IMR-90 (cell line): ENCODE measurements around the gene COX5B. TPM values are rescaled to one million over a fixed set of nuclear protein-coding genes. Genes with fewer than 3 reads are reported as not detected.

Experiments used
- ATAC-seq: fragments of 200-7000 bp; cut with Tn5 transposase; 2 replicates; pipeline ENCODE4 v1.9.1; 2020; ENCODE audit warnings: low read depth, mild to moderate bottlenecking, moderate library complexity
- BruUV-seq: library from RNA; stranded (reverse); fragments of 400-500 nt; replicated peaks from 2 replicates; lab custom pipeline; 2021; lab: Mats Ljungman, UMichigan
- CTCF ChIA-PET: fragments of 300-600 bp; formaldehyde crosslinking; extraction: SDS; loops from one replicate; lab custom pipeline; 2021; ENCODE audit warnings: antibody characterized with exemption; lab: Yijun Ruan, JAX
- POLR2A ChIA-PET: fragments of 300-600 bp; sonication (Branson Sonifier 250); formaldehyde crosslinking; loops from one replicate; lab custom pipeline; 2022; ENCODE audit warnings: antibody characterized with exemption; ENCODE audit not compliant: unreplicated experiment; lab: Charles Lee
- DNase-seq: peaks from one replicate; pipeline ENCODE4 v3.0.0; 2013
- H2AFZ ChIP-seq: replicated peaks from 2 replicates; pipeline ENCODE3; 2013; ENCODE audit warnings: low read length, mild to moderate bottlenecking; ENCODE audit not compliant: poor library complexity
- H2AK5ac ChIP-seq: 2 replicates; pipeline ENCODE4 v1.6.1; 2013; ENCODE audit warnings: low read depth, low read length, inconsistent platforms
- H2AK9ac ChIP-seq: replicated peaks from 2 replicates; pipeline ENCODE3; 2013; ENCODE audit warnings: mild to moderate bottlenecking, low read depth, low read length, moderate library complexity; ENCODE audit not compliant: poor library complexity
- H2BK120ac ChIP-seq: 2 replicates; pipeline ENCODE4 v1.6.1; 2013; ENCODE audit warnings: low read depth, low read length, inconsistent platforms
- H2BK15ac ChIP-seq: 3 replicates; pipeline ENCODE4 v1.6.1; 2013; ENCODE audit warnings: low read depth, low read length, inconsistent platforms
- H2BK20ac ChIP-seq: 2 replicates; pipeline ENCODE4 v1.6.1; 2013; ENCODE audit warnings: low read depth, mild to moderate bottlenecking, inconsistent platforms, low read length, moderate library complexity
- H2BK5ac ChIP-seq: 2 replicates; pipeline ENCODE4 v1.6.1; 2013; ENCODE audit warnings: mild to moderate bottlenecking, low read depth, low read length, inconsistent platforms; ENCODE audit not compliant: poor library complexity, severe bottlenecking
- H3K14ac ChIP-seq: replicated peaks from 2 replicates; pipeline ENCODE4 v1.6.1; 2013; ENCODE audit warnings: low read depth, low read length, inconsistent platforms
- H3K18ac ChIP-seq: 2 replicates; pipeline ENCODE4 v1.6.1; 2013; ENCODE audit warnings: low read depth, low read length, control low read depth
- H3K23ac ChIP-seq: 2 replicates; pipeline ENCODE4 v1.6.1; 2013; ENCODE audit warnings: low read depth, low read length, inconsistent platforms
- H3K27ac ChIP-seq: 2 replicates; pipeline ENCODE4 v1.5.1; 2013; ENCODE audit warnings: mild to moderate bottlenecking, control low read depth, low read length; ENCODE audit not compliant: insufficient read depth
- H3K27me3 ChIP-seq: 2 replicates; pipeline ENCODE4 v1.6.1; 2013; ENCODE audit warnings: low read length; ENCODE audit not compliant: control insufficient read depth, insufficient read depth
- H3K36me3 ChIP-seq: 2 replicates; pipeline ENCODE4 v1.6.1; 2013; ENCODE audit warnings: low read length, mixed read lengths; ENCODE audit not compliant: control insufficient read depth, insufficient read depth
- H3K4ac ChIP-seq: 2 replicates; pipeline ENCODE4 v1.6.1; 2013; ENCODE audit warnings: low read depth, low read length, inconsistent platforms
- H3K4me1 ChIP-seq: 2 replicates; pipeline ENCODE4 v1.6.1; 2013; ENCODE audit warnings: low read length, mixed read lengths; ENCODE audit not compliant: control insufficient read depth, insufficient read depth
- H3K4me2 ChIP-seq: 2 replicates; pipeline ENCODE4 v1.6.1; 2013; ENCODE audit warnings: low read depth, mild to moderate bottlenecking, control low read depth, low read length, moderate library complexity
- H3K4me3 ChIP-seq: 2 replicates; pipeline ENCODE4 v1.5.1; 2013; ENCODE audit warnings: low read depth, mild to moderate bottlenecking, control low read depth, low read length, moderate library complexity; ENCODE audit not compliant: insufficient read depth
- H3K56ac ChIP-seq: 2 replicates; pipeline ENCODE4 v1.6.1; 2013; ENCODE audit warnings: low read length, inconsistent platforms; ENCODE audit not compliant: insufficient read depth; ENCODE audit errors: extremely low read depth
- H3K79me1 ChIP-seq, 2 experiments: 2 replicates each; pipeline ENCODE4 v1.6.1; 2013; ENCODE audit warnings: low read length in 2 of 2, inconsistent platforms in 1 of 2, low read depth in 1 of 2
- H3K9ac ChIP-seq: 2 replicates; pipeline ENCODE4 v1.6.1; 2013; ENCODE audit warnings: low read depth, low read length, control low read depth
- H3K9me1 ChIP-seq: 2 replicates; pipeline ENCODE4 v1.6.1; 2013; ENCODE audit warnings: low read length, inconsistent platforms; ENCODE audit not compliant: insufficient read depth
- H3K9me3 ChIP-seq: 2 replicates; pipeline ENCODE4 v1.6.1; 2013; ENCODE audit warnings: low read length; ENCODE audit not compliant: control insufficient read depth, insufficient read depth
- H4K20me1 ChIP-seq: 2 replicates; pipeline ENCODE4 v1.6.1; 2013; ENCODE audit warnings: low read length, inconsistent platforms; ENCODE audit not compliant: insufficient read depth
- H4K5ac ChIP-seq: 2 replicates; pipeline ENCODE4 v1.6.1; 2013; ENCODE audit warnings: mild to moderate bottlenecking, low read depth, low read length, control low read depth
- H4K8ac ChIP-seq, 2 experiments: 2 replicates each; pipeline ENCODE4 v1.6.1; 2013; ENCODE audit warnings: low read depth in 2 of 2, low read length in 2 of 2, control low read depth in 1 of 2, inconsistent platforms in 1 of 2
- H4K91ac ChIP-seq: 2 replicates; pipeline ENCODE4 v1.6.1; 2013; ENCODE audit warnings: low read depth, low read length, inconsistent platforms; ENCODE audit not compliant: insufficient read depth
- BHLHE40 ChIP-seq: fragments of 150-350 bp; IDR thresholded peaks from 2 replicates; pipeline ENCODE4 v1.6.1; 2016; ENCODE audit warnings: mild to moderate bottlenecking, low read depth, low read length
- CEBPB ChIP-seq: IDR thresholded peaks from 2 replicates; pipeline ENCODE4 v1.6.1; 2012; ENCODE audit warnings: low read depth, low read length, improper control_type of control experiment
- CTCF ChIP-seq: conservative IDR thresholded peaks from 2 replicates; pipeline ENCODE4 v1.5.1; 2012; ENCODE audit warnings: mild to moderate bottlenecking, low read depth, low read length, improper control_type of control experiment
- ELK1 ChIP-seq: fragments of 150-350 bp; IDR thresholded peaks from 2 replicates; pipeline ENCODE4 v1.6.1; 2016; ENCODE audit warnings: low read depth, mild to moderate bottlenecking, low read length, moderate library complexity, borderline replicate concordance
- FOS ChIP-seq: fragments of 150-350 bp; IDR thresholded peaks from 2 replicates; pipeline ENCODE4 v1.6.1; 2016; ENCODE audit warnings: low read depth, low read length
- MXI1 ChIP-seq: IDR thresholded peaks from 2 replicates; pipeline ENCODE4 v1.6.1; 2012; ENCODE audit warnings: low read depth, mild to moderate bottlenecking, low read length, moderate library complexity, borderline replicate concordance
- NFE2L2 ChIP-seq: fragments of 150-350 bp; IDR thresholded peaks from 2 replicates; pipeline ENCODE4 v1.6.1; 2016; ENCODE audit warnings: low read depth, mild to moderate bottlenecking, low read length
- POLR2A ChIP-seq: IDR thresholded peaks from 2 replicates; pipeline ENCODE4 v1.6.1; 2012; ENCODE audit warnings: mild to moderate bottlenecking, low read depth, low read length
- RAD21 ChIP-seq: IDR thresholded peaks from 2 replicates; pipeline ENCODE4 v1.6.1; 2012; ENCODE audit warnings: low read length, improper control_type of control experiment
- RCOR1 ChIP-seq: IDR thresholded peaks from 2 replicates; pipeline ENCODE4 v1.6.1; 2012; ENCODE audit warnings: mild to moderate bottlenecking, low read length, improper control_type of control experiment; ENCODE audit not compliant: insufficient replicate concordance
- RFX5 ChIP-seq: IDR thresholded peaks from 2 replicates; pipeline ENCODE4 v1.8.0; 2012; ENCODE audit warnings: low read depth, mild to moderate bottlenecking, low read length, moderate library complexity
- USF2 ChIP-seq: fragments of 150-350 bp; IDR thresholded peaks from 2 replicates; pipeline ENCODE4 v1.6.1; 2017; ENCODE audit warnings: mild to moderate bottlenecking, antibody characterized with exemption, low read length, low read depth
- WGBS, 2 experiments: methylation state at CpG; one replicate each; pipeline versions ENCODE4 v1.1.5 to v1.1.7; 2013; ENCODE audit warnings: missing lambda C conversion rate in 2 of 2; ENCODE audit not compliant: insufficient read length in 1 of 2; ENCODE audit errors: extremely low coverage in 2 of 2; 5-methylcytosine and 5-hydroxymethylcytosine counted together
- dilution Hi-C: fragments of 300-500 bp; cut with HindIII; formaldehyde crosslinking; loops from one replicate; pipeline ENCODE4 v1.14.3; 2018; ENCODE audit warnings: low sequenced_read_pairs; ENCODE audit not compliant: unreplicated experiment
- in situ Hi-C: fragments of 300-500 bp; cut with MboI; formaldehyde crosslinking; loops from 3 replicates; pipeline ENCODE4 v1.14.3; 2019; ENCODE audit warnings: low sequenced_read_pairs, inconsistent platforms, mixed read lengths
- intact Hi-C: fragments of 100-400 bp; cut with micrococcal nuclease; formaldehyde crosslinking; loops from 2 replicates; pipeline ENCODE4 v1.10.0; 2022
- polyA plus RNA-seq, 3 experiments: library from polyadenylated mRNA; depleted of rRNA; stranded (reverse); fragments of >200 nt; gene quantifications; 2 replicates each; pipeline ENCODE4 v1.2.3, GENCODE V29; 2012; ENCODE audit warnings: low replicate concordance in 1 of 3
- total RNA-seq: library from RNA; depleted of rRNA; stranded (reverse); fragments of >200 nt; gene quantifications from 2 replicates; pipeline ENCODE4 v1.2.3, GENCODE V29; 2012

The COX5B gene
- total and polyA plus RNA-seq, 2 of the 4 experiments (the other 2 are of a cell fraction), result 140 to 272 TPM

- TF ChIP-seq FOS, result no peak
Measured at GRCh38 chr2:97661927-97662326, 16.1 kb downstream of the COX5B start (continued).

GRCh38 chr2:97662386-97662894, 16.6 kb downstream of the COX5B start:
- Histone ChIP-seq H3K4me2 (peak overlapping the region; percentile 96), H2BK5ac (peak overlapping the region; percentile 91), H3K9ac (peak overlapping the region; percentile 77), H2AK9ac (peak overlapping the region; percentile 97), H3K36me3 (peaks cover 18% of the 10 kb centered on the region; the same call in 1 of the 2 replicates), H3K9me3 (no peaks in the 10 kb centered on the region), H4K5ac (peak overlapping the region; percentile 6; the same call in 1 of the 2 replicates), H3K23ac (peak overlapping the region; percentile 96), H2BK120ac (peak overlapping the region; percentile 7; the same call in 1 of the 2 replicates), H3K9me1 (peaks cover 9% of the 10 kb centered on the region), H2AK5ac (peak overlapping the region; percentile 63; the same call in 1 of the 2 replicates), H3K4me3 (peak overlapping the region; percentile 57), H3K18ac (peak overlapping the region; percentile 19; the same call in 1 of the 2 replicates), H4K20me1 (0 out of 2 replicates have a peak, but pooled peaks cover 8% of the 10 kb centered on the region), H3K4ac (peak overlapping the region; percentile 90), H2BK15ac (no peak overlapping the region), H2BK20ac (no peak overlapping the region), H3K27me3 (no peaks in the 10 kb centered on the region), H4K91ac (peak overlapping the region; percentile 1), H3K4me1 (peaks cover 9% of the 10 kb centered on the region), H4K8ac (peak overlapping the region; percentile 0 to 78; a peak in 2 of 4 replicates), H3K56ac (peak overlapping the region; percentile 79; the same call in 1 of the 2 replicates), H2AFZ (peak overlapping the region; percentile 89), H3K79me1 (peaks cover 12 to 49% of the 10 kb centered on the region in 2 experiments; a peak in 3 of 4 replicates), H3K27ac (peak overlapping the region; percentile 95), H3K14ac (peak overlapping the region; percentile 46)
- CTCF ChIA-PET, result interaction anchor here (0.6 to 1.5 kb wide), 5 partner anchors 11 to 740 kb away, joined by 3 to 4 read pairs (median 3); partner anchors contain the start of gene COX5B
- in situ Hi-C loops (loop anchor here (25.0 kb wide), 1 partner anchor 1600 kb away; no protein-coding TSS in a partner anchor), dilution Hi-C loops (no loop called here), intact Hi-C loops (no loop called here)
- ATAC-seq (no peak), DNase-seq (no peak)
- 60% methylated on average over 1 of the region's 12 CpGs; no CpG with 5 or more reads in 1 of the 2 experiments for WGBS, 2 experiments
- BruUV-seq, result no TSS peak
- POLR2A ChIA-PET, result interaction anchor here (2.8 kb wide), 1 partner anchor 16 kb away, joined by 15 read pairs; the partner anchor contains the start of gene COX5B
- TF ChIP-seq CTCF (no peak), NFE2L2 (no peak), BHLHE40 (no peak), ELK1 (no peak), FOS (no peak), CEBPB (no peak), RAD21 (no peak), RFX5 (no peak), POLR2A (no peak), MXI1 (no peak), RCOR1 (no peak), USF2 (no peak)
